NAMALWA (cell line): ENCODE data around the gene UNC5A.

Experiments
- DNase-seq: peaks from one replicate; pipeline ENCODE4 v3.0.0-alpha.2; 2015; ENCODE audit warnings: low spot score

Gene UNC5A

DNA sequence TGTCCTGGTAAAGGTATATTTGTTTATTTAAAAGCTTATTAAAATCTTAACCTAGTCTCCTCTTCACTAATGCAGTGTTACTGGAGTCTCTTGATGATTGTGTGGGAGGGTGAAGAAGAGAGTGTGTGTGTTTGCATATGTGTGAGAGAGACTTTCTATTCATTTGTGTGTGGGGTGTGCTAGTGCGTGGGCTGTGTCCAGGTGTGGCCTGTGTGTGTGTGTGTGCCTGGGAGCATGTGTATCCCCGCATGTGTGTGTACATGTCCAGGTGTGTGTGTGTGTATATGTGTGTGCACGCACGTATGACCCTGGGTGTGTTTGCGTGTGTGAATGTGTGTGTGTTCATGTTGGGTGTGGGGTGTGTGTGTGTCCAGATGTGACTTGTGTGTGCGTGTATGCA is 10.3 kb upstream of the UNC5A start:
- DNase-seq: no peak

DNA sequence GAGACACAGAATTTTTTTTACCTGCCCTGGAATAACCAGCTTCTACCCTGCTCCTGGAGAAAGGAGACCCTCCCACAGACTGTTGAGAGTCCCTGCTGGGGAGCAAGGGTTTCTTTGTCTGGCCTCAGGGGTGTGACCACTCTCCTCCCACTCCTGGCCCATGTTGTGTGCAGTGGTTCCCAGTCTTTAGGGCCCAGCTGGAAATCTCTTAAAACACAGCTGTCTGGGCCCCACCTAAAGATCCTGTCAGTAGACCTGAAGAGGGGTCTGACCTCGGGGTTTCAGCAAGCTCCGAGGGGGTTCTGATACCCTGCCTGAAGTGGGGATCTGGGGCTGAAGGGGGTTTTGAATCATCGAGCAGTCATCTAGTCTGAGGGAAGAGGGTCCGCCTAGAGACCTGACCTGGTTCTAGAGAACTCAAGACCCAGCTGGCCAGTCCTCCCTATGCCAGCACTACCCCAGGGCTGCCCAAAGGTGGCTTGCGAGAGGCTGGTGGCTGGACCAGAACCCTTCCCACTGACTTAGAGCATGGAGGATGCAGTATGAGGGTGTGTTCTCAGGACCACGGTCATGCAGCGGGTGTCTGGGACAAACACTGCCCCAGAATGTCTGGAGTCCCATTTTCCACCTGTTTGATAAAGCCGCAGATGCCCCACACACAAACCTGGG is 8.1 kb upstream of the UNC5A start:
- DNase-seq: no peak

DNA sequence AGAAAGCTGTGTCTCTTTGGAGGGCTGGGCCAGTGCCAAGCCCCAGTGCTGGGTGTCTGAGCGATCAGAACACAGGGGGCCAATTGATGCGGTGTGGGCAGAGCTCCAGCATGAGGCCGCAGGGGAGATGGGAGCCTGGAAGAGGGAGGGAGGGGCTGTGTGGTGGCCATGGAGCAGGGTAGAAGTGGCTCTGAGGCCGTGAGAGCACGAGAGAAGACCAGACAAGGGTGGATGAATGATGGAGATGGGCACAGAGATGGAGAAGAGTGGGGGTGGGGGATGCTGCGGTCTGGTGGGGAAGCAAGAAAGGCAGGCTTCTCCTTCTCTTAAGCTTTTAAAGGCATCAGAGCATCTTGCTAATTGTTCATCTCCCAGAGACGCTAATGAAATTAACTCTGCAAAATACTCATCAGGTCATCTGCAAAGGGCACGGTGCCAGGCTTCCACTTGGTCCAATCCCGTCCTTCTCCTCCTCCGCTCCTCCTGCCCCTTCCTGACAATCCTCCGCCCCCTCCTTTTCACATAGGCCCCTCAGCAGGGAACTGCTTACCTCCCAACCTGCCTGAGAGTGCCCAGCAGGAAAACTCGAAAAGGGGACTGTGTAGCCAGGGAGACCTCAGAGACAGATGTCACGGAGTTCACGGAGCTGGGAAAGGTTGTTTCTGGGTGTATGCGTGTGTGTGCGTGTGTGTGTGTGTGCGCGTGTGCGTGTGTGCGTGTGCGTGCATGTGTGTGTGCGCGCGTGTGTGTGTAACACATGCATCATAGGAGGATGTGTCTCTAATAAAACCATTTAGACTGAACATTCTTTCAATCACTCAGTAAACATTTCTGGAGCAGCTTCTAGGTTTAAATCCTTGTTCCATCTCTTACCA is 7.1 kb upstream of the UNC5A start:
- no peak for DNase-seq

DNA sequence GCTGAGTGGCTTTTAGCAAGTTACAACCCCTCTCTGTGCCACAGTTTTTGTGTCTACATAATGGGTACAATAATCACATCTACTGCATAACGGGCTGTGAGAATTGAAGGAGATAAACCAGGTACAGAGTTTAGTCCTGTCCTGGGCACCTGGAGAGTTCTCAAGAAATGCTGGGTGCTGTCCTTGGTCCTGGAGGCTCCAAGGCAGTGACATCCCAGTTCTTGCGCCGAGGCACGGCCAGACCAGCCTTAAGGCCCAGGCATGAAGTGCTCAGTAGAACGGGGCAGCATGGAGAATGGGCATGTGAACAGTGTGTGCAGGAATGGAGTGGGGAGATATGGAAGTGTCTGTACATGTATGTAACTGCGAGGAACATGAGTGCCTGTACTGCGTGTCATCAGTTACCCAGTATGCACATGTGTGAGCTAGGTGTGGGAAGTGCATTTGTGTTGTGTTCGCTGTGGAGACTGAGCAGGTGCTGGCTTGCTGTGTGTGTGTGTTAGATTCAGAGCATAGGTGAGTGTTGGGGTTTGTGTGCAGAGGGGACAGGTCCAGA is 6.3 kb upstream of the UNC5A start:
- no peak for DNase-seq

DNA sequence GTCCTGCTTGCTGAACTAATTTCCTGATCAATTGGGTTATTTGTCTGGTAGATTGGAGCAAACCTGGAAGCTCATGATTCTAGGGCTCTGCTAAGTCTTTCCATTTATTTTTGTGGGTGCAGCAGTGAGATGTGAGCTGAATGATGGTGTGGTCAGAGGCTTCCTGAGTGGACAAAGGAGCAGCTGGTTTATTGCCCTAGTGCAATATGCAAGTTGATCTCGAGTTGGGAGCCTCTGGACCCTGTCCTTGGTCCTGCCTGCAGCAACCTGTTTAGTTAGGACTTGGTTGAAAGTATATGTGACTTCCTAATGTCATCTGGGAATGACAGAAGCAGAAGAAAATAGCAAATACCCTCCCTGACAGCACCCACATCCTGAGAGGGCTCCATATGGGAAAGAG is 4.2 kb upstream of the UNC5A start:
- DNase-seq: peak; percentile 29

DNA sequence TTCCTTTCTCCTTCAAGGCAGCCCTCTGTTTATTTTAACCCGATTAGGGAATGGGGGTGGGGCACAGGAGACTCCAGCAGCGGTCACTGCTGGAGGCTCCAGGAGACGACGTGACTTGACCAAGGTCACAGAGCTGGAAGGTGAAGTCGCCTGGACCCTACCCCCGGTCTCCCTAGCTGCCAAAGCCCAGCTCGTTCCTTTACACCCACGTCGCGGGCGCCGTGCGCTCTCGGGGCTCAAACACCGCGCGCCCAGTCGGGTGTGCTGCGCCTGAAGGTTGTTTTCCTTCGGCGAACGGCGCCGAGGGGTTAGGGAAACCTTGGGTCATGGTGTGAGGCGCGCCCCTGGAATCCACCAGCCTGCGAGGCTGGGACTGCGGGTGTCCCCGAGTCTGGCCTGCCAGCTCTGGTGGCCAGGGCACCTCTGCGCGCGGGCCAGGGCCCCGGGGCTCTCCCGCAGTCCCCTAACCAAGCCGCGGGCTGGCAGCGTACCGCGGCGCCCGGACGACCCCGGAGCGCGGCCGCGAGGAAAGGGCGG is 747 bp upstream of the UNC5A start:
- no peak for DNase-seq

DNA sequence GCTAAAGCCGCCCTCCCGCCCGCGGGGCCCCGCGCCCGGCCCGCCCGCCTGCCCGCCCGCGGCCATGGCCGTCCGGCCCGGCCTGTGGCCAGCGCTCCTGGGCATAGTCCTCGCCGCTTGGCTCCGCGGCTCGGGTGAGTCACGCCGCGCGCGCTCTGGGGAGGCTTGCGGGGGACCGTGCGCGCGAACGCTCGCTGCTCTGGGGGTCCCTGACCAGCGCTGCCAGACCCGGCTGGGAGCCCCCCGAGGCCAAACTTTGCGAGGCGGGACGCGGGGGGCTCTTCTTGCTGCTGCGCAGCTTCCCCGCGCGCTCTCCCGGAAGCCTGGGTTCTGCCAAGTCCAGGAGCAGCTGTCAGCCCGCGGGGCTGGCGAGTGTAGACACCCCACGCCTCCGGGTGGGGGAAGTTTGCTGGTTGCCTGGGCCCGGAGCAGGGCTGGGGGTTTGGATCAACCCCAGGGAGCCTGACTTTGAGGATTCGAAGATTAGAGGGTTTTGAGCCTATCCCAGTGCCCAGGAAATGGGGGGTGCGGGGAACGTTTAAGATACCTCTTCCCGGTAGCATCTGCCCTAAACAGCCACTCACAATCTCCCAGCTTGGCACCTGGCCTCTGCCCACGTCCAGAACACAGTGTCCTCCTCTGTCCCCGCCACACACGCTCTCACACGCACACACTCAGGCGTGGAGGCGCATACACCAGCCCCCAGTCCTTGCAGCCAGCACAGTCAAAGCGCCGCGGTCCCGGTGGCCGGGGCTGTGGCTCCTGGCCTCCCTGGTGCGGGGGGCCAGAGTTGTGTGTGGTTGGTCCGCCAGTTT is 535 bp downstream of the UNC5A start:
- DNase-seq: peak; percentile 24

DNA sequence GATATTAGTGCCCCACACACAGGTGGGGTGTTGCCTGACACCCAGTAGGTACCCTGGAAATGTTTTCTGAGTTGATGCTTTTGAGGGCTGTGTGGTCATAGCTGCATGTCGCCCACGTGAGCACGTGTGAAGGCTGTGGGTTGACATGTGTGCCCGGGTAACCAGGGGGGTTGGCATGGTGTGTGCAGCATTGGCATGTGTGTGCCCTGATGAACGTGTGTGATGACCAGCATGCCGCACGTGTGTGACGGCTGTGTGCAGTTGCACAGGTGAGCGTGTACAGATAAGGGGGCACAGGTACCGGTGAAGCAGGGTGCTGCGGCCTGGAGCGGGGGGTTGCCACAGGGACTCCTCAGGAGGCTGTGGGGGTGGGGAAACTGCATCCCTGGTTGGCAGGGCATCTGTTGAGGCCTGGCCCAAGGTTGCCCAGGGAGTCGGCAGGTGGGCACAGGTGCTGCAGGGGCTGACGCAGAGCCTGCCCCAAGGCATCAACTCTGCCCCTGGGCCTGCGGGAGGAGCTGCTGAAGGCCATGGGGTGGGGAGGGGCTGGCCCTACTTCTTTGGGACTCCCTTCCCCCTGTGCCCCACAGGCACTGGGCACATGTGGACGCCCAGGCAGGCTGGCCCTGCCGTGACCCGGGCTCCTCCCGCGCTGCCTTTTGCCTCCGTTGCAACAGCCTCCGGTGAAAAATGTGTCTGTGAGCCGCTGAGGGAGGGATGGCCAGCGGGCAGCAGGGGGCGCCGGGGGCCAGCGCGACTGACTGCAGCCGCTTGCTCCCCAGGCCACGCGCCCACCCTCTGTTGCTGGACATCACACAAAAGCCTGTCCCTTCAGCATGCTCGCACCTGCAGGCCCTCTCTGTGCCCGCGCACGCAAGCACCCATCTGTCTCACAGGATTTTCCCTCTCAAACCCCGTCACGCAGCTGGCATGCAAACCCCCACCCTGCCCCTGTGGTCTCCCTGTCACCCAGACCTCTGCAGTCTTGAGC is 2.2 kb downstream of the UNC5A start:
- no peak for DNase-seq

DNA sequence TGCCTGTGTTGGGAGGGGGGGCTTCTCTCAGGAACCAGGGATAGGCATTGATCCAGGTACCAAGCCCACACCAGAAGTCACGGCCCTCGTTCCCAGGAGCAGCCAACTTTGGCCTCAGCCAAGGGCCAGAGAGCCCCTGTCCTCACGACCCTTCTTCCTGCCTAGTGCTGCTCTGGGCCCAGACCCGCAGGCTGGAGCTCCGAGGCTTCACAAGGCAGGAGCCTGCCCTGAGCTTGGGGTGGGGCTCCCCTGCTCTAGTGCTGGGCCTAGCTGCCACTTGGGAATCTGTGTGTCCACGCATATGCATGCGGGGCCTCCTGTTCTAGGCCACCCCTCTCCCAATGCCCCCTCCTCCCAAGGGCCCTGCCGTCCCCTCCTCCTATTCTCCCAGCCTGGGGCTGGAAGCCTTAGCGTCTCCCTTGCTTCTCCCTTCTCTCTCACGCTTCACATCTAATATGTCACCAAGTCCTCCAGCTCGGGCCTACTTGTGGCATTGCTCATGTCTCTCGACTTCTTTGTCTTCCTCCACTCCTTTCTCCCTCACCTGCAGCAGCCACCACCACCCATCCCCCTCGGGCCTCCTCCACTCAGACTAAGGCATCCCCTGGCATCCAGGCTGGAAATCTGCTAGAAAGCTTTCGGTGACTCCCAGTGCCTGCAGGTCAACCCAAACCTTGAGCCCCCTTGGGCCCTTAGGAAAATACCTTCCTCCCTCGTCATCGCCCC is 3.4 kb downstream of the UNC5A start:
- DNase-seq: no peak

DNA sequence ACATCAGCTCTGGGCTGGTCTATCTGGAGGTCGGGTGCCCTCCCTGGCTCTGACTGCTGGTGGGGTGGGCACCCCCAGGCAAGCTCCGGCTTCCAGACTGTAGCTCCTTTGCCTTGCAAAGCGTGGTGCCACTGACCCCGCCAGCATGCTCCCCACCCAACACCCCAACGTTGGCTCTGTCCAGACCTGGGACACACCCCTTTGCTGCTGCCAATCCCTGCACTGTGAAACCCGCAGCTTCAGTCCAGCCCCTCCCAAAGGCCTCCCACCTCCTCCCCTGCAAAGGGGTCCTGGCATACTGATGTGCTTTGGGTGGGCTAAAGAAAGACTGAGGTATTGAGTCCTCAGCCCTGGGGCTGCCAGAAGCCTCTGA is 3.9 kb downstream of the UNC5A start:
- no peak for DNase-seq

DNA sequence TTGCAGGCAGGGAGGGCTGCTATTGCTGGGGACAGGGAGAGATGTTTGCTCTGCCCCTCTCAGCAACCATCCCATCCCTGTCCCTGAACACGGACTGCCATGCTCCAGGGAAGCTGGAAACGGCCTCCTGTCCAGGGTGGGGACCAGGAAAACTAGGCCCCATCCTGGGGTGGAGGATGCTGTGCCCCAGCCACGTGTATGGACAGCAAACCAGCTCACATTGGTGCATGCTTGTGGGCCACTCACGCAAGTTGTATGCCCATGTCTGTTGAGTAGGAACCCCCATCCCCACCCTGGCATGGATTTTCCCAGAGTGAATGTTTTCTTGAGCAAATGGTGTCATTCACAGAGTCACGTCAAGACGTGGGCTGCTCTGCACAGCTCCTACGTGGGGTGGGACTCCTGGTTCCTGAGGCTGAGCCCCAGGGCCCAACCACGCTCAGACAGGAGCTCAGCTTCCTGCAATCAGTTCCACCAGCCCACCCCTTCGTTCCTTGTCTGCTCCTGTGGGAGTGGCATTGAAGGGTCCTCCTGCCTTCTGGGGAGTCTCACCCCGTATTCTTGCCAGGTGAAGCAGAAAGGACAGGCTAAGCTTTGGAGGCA is 4.6 kb downstream of the UNC5A start:
- DNase-seq: no peak

DNA sequence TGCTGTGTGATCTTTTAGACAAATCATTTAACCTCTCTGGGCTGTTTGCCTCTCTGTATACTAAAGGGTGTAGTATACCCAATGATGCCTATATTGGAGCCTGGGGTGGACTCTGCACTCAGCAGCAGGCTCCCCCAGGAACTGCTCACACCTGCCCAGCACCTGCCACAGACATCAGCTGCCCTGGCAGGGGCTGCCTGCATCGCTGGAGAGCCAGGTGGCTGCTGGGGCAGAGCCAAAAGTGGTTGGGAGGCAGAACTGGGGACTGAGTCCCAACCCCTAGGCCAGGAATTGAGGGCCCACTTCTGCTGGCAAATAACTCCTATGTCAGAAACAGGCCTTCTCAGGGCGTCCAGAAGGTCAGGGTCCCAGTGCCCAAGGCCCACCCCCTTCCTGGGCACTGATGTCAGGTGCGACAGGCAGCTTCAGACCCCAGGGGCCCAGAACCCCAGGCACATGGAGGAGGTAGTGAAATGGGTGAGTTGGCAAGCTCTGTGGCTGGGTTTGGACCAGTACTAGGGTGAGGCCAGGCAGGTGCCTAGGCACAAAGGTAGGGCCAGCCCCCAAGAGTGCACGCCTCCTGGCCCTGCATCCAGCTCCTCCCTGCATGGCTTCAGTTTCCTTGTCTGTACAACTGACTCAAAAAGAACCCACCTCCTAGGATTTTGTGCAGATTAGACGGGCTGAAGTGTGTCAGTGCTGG is 5.8 kb downstream of the UNC5A start:
- no peak for DNase-seq

DNA sequence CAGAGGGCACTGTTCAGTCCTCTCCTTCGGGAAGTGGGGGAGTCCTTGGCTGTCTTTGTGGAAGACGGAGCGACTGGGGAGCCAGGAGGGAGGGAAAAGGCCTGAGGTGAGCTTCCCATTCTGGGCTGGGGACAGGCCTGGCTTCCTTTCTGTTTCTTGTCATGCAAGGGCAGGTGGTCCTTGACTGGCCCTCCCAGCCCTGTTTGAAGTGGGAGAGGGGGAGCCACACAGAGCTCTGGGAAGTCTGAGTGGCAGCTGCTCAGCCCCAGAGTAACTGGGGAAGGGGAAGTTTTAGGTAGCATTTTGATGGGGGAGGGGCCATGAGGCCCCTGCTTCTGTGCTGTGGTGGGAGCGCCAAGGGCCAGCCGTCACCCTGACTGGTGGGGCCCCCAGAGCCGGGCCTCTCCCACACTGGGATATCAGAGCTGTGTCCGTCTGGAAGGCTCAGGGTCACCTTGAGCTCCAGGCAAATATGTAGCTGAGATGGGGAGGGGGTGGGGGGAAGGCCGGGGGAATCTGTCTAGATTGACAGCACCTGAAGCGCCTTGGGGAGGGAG is 6.5 kb downstream of the UNC5A start:
- no peak for DNase-seq

DNA sequence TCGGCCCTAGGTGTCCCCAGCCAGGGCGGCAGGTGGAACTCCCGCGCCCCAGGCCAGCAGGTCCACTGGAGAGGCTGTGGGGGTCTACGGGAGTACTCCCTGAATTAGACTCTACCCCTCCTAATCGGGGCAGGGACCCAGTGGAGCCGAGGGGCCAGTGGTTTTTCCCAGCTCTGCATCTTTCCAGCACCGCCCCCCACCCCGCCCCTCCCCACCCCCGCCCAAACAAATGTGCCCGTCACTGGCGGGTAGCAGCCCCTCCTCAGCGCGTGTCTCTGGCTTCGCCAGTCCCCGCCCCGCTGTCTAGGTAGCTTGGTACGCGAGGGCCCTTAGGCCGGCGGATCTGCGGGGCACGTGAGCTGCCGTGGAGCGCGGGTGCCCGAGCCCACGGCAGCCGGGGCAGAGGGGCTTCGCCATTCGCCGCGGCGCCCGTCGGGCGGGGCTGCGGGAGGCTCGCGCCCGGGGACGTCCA is 7.0 kb downstream of the UNC5A start:
- no peak for DNase-seq

DNA sequence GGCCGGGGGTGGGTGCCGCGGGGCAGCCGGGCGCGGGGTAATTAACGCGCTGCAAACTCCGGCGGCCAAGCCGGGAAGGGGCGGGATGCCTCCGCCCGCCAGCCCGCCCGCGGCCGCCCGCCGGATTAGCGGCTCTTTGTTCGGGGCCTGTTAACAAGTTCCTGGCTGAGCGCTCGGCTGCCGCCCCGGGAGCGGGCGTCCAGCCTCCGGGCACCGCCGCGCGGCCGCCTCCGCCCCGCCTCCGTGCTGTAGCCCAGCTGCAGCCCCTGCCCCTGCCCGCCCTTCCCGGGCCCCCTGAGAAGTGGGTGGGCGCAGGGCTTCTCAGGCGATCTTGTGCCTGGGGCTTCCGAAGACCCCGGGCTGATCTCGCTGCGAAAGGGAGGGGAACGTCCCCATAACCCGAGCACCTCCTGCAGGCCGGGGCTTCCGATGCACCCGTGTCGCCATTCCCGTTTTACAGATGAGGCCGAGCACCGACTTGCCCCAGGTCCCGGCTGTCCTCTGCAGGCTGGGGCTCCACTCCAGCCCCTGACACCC is 7.5 kb downstream of the UNC5A start:
- no peak for DNase-seq

DNA sequence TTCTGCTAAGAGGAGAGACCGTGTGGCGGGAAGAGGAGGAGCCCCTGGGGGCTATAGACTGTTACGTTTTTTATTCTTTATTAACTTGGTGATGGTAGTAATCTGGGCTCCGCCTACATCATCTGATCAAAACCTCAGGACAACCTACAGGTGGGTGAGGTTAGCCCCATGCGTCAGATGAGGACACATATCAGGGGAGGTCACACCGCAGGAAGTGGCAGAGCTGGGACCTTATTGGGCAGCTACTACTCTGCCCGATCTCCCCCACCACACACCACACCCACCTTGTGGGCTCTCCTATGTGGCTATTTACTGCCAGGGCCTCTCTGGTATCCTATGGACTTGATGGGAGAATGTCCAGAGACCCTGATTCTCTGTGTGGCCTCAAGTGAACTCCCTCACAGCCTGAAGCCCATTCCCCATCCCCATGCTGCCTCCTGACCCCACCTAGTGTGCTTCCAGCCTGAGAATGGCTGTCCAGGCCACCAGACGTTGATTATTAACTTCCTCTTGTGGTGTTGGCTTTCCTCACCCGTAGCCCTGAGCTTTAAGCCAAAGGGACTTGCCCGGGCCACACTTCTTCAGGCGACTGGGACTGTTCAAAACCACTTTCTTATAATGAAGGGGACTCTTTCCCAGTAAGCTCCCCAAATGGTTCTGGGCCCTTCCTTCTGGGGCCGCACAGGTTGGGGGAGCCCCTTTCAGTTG is 8.2 kb downstream of the UNC5A start:
- no peak for DNase-seq

DNA sequence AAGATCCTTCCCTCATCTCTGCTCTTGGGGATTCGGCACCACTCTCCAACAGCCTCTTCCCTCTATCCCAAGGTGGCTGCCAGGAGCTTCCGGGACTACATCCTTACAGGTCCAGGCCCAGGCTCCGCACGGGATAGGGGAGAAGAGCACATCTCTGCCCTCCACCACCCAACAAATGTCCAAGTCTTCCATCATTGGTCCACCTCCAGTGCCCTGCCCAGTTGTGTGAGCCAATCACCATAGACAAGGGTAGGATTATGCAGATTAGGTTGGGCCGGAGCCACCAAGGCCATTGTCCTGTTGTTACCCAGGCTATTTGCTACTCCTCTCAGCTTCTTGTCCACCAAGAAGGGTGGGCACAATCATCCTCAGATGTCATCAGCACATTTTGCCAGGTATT is 9.1 kb downstream of the UNC5A start:
- DNase-seq: no peak

DNA sequence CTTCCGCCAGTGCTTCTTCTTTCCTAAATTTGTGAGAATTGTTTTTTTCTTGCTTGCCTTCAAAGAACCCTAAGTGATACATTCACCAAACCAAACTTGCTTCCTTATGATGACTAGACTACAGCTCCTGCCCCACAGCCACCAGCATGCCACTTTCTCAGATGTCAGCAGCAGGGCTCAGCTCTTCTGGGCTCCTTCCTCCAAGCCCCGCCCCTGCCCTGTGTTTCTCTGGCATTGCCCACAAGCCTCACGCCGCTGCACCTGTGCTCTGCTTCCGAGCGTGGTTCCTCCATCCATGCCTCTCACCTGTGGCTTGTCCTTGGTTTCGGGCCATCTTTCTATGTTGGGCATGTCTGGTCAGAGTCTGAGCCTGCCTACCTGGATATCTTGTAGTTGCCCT is 10.6 kb downstream of the UNC5A start:
- no peak for DNase-seq
